Body of pancreas (tissue), 4 donors: ENCODE data around the gene NHLRC1. TPM values are rescaled to one million over a fixed set of nuclear protein-coding genes. Genes with fewer than 3 reads are reported as not detected.

Experiments
- ATAC-seq: fragments of 150-250 bp; one replicate; pipeline ENCODE4 v1.9.1; 2016
- DNase-seq, 4 donors: peaks; one replicate each; pipeline ENCODE4 v3.0.0-alpha.2; 2019
- H3K27ac ChIP-seq, 4 donors: fragments of 200-600 bp; sonication (generic); 1 replicate in 3 of 4; 2 replicates in 1 of 4; pipeline versions ENCODE4 v1.5.1 to v1.6.1; 2016 to 2019; ENCODE audit warnings: mild to moderate bottlenecking in 1 of 4, mixed read lengths in 1 of 4, moderate library complexity in 1 of 4
- H3K27me3 ChIP-seq, 2 donors: fragments of 200-600 bp; sonication (generic); one replicate each; pipeline ENCODE4 v1.6.0; 2016; ENCODE audit warnings: mild to moderate bottlenecking in 1 of 2
- H3K36me3 ChIP-seq, 2 donors: fragments of 200-600 bp; sonication (generic); replicated peaks in 1 of 2; 2 replicates each; pipeline ENCODE4 v1.5.1; 2016; ENCODE audit warnings: low read depth in 2 of 2; ENCODE audit not compliant: insufficient read depth in 1 of 2
- H3K4me1 ChIP-seq: fragments of 200-600 bp; sonication (generic); one replicate; pipeline ENCODE4 v1.6.0; 2016
- H3K4me3 ChIP-seq, 2 donors: fragments of 200-600 bp; sonication (generic); 1 replicate in 1 of 2; 2 replicates in 1 of 2; pipeline ENCODE4 v1.5.1; 2016 to 2019
- H3K9me3 ChIP-seq, 3 donors: fragments of 200-600 bp; sonication (generic); 1 replicate in 2 of 3; 2 replicates in 1 of 3; pipeline ENCODE4 v1.5.1; 2016
- POLR2A ChIP-seq, 3 donors: fragments of 450-650 bp; IDR thresholded peaks; one replicate each; pipeline ENCODE4 v1.6.1; 2016; ENCODE audit warnings: antibody characterized with exemption in 3 of 3, mild to moderate bottlenecking in 2 of 3
- WGBS, 2 donors: methylation state at CpG; one replicate each; pipeline ENCODE4 v1.1.5; 2017; 5-methylcytosine and 5-hydroxymethylcytosine counted together
- intact Hi-C: fragments of 100-400 bp; cut with DNase I; formaldehyde crosslinking; loops from one replicate; pipeline ENCODE4 v1.15.1; 2023
- total RNA-seq, 2 donors: library from RNA; depleted of rRNA; stranded (reverse); fragments of >200 nt; gene quantifications; one replicate each; pipeline ENCODE4 v1.1.0, GENCODE V29; 2016
- TF ChIP-seq, protein P1 (sequence below), 7 experiments: fragments of 450-650 bp in 4 of 7; fragments of 200-600 bp in 3 of 7; sonication (generic) in 3 of 7; IDR thresholded peaks; one replicate each; pipeline ENCODE4 v1.5.1; 2016 to 2019; ENCODE audit warnings: antibody characterized with exemption in 7 of 7

Gene NHLRC1
- total RNA-seq, 2 donors from 2014 or later, result 1.3 to 1.8 TPM

DNA sequence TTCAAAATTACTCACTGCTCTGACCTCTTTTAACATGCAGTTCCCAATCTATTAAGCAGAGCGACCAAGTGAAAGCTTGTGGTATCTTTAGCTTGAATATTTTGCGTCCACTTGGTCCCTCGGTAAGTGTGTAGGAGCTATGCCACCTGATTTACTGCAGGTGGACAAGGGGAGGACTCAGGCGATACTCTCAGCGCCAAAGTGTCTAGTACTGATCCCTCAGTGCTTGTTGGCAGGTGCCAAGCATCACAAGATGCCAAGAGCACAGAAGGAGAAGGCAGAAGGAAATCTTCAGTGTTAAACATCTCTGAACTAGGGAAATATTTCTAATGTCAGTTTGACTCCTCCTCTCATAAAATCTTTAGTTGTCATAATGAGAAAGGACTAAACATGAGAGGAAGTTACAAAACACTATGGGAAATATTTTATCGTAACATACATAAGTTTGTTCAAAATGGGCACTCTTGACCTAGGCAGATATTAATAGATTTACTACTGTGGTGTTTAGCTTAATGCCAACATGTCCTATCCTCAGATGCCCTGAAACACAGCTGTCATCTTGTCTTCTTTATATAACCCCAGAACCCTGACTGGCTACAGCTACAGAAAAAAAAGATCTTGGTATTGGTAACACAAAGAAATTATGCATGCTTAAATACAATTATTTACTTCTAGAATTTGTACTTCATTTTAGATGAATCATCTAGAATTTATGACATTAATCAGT, 19.5 kb downstream of the NHLRC1 start:
- no peak for ATAC-seq
- intact Hi-C loops, result no loop called here
- no peak overlapping the region for H3K4me3 ChIP-seq
- TF ChIP-seq POLR2A (IDR thresholded peaks at IDR 0.05), result no peak
- TF ChIP-seq, protein P1, sequence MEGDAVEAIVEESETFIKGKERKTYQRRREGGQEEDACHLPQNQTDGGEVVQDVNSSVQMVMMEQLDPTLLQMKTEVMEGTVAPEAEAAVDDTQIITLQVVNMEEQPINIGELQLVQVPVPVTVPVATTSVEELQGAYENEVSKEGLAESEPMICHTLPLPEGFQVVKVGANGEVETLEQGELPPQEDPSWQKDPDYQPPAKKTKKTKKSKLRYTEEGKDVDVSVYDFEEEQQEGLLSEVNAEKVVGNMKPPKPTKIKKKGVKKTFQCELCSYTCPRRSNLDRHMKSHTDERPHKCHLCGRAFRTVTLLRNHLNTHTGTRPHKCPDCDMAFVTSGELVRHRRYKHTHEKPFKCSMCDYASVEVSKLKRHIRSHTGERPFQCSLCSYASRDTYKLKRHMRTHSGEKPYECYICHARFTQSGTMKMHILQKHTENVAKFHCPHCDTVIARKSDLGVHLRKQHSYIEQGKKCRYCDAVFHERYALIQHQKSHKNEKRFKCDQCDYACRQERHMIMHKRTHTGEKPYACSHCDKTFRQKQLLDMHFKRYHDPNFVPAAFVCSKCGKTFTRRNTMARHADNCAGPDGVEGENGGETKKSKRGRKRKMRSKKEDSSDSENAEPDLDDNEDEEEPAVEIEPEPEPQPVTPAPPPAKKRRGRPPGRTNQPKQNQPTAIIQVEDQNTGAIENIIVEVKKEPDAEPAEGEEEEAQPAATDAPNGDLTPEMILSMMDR (IDR thresholded peaks at IDR 0.05), result no peak
- H3K36me3 ChIP-seq, result no peaks in the 10 kb centered on the region
- no peaks in the 10 kb centered on the region for H3K4me1 ChIP-seq
- no peaks in the 10 kb centered on the region for H3K27me3 ChIP-seq
- 89 to 91% methylated on average over 6 of the region's 6 CpGs for WGBS, 2 donors
- no peak overlapping the region for H3K27ac ChIP-seq
- no peaks in the 10 kb centered on the region for H3K9me3 ChIP-seq
- no peak for DNase-seq

DNA sequence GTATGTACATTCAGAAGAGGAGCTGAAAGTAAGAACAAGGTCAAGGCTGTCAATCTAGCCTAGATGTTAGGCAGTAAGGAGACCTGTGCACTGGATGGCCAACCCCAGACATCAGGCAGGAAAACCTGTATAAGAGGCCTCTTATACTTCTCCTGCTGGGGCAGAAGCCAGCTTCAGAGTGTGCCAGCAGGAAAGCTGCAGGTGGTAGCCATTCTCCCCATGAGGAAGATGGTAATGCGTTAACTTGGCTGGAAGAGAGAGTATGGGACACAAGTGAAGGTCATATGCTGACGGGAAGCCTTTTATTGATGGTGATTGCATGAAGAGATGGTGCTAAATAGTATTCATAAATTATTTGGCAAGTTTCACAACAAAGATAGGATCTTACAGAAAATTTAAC, 20.6 kb downstream of the NHLRC1 start:
- DNase-seq (no peak), ATAC-seq (no peak)
- Histone ChIP-seq H3K9me3 (no peaks in the 10 kb centered on the region), H3K4me1 (no peaks in the 10 kb centered on the region), H3K27me3 (no peaks in the 10 kb centered on the region), H3K4me3 (no peak overlapping the region), H3K27ac (no peak overlapping the region), H3K36me3 (no peaks in the 10 kb centered on the region)
- TF ChIP-seq, protein P1 (IDR thresholded peaks at IDR 0.05), result no peak
- no peak for TF ChIP-seq POLR2A (IDR thresholded peaks at IDR 0.05)
- intact Hi-C loops, result no loop called here
- WGBS, 2 donors, result 76% methylated on average over 2 of the region's 2 CpGs

DNA sequence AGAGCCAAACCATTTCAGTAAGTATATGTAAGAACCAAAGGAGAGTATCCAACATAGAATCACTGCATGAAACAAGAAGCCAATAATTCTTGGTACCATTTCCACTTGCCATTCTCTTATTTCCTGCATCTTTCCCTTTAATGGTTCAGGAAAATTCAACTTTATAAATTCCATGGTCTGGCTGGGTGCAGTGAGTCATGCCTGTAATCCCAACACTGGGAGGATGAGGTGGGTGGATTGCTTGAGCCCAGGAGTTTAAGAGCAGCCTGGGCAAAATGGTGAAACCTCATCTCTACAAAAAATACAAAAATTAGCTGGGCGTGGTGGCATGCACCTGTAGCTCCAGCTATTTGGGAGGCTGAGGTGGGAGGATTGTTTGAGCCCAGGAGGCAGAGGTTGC, 21.2 kb downstream of the NHLRC1 start:
- no peaks in the 10 kb centered on the region for H3K27me3 ChIP-seq
- no peak overlapping the region for H3K4me3 ChIP-seq
- intact Hi-C loops, result no loop called here
- no peaks in the 10 kb centered on the region for H3K4me1 ChIP-seq
- WGBS, 2 donors, result 71 to 74% methylated on average over 1 of the region's 1 CpG
- DNase-seq, result no peak
- no peak for TF ChIP-seq POLR2A (IDR thresholded peaks at IDR 0.05)
- TF ChIP-seq, protein P1 (IDR thresholded peaks at IDR 0.05), result no peak
- no peak overlapping the region for H3K27ac ChIP-seq
- no peak for ATAC-seq
- no peaks in the 10 kb centered on the region for H3K9me3 ChIP-seq
- no peaks in the 10 kb centered on the region for H3K36me3 ChIP-seq

DNA sequence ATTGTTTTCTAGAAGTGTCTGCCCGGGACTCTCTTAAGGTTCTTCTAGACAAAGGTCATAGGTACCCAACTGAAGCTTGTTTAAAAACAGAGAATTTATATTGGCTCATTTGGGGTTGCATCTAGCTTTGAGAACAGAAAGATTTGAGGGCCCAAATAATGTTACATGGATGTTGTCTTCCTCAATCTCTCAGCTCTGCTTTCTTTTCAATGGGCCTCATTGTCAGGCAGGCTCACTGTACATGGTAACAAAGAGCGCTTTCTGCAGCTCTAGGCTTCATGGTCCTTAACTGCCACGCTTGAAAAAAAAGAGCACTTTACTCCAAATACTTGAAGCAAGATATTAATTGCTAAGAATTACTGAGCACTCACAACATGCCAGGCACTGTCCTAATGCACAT, 22.2 kb downstream of the NHLRC1 start:
- ATAC-seq (no peak), DNase-seq (no peak)
- Histone ChIP-seq H3K27ac (no peak overlapping the region), H3K27me3 (no peaks in the 10 kb centered on the region), H3K36me3 (no peaks in the 10 kb centered on the region), H3K9me3 (no peaks in the 10 kb centered on the region), H3K4me3 (no peak overlapping the region), H3K4me1 (no peaks in the 10 kb centered on the region)
- 62 to 72% methylated on average over 3 of the region's 3 CpGs for WGBS, 2 donors
- intact Hi-C loops, result no loop called here
- TF ChIP-seq, protein P1 (IDR thresholded peaks at IDR 0.05), result no peak
- TF ChIP-seq POLR2A (IDR thresholded peaks at IDR 0.05), result no peak

DNA sequence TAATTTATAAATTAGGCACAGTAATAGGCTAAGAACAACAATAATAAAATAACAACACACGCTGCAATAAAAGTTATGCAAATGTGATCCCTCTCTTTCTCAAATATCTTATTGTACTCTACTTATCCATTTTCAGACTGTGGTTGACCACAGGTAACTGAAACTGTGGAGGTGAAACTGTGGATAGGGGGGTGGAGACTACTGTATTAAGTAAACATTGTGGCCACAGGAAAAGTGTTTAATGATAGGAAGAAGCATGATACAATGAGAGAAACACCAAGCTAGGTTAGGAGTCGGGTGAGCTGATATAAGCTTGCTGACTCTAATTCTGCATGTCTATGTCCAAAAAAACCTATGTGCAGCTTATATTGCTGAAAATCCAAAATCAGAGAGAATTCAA, 23.0 kb downstream of the NHLRC1 start:
- ATAC-seq (no peak), DNase-seq (no peak)
- WGBS, 2 donors, result 85 to 86% methylated on average over 2 of the region's 2 CpGs
- intact Hi-C loops, result no loop called here
- TF ChIP-seq, protein P1 (IDR thresholded peaks at IDR 0.05), result no peak
- TF ChIP-seq POLR2A (IDR thresholded peaks at IDR 0.05), result no peak
- H3K27ac ChIP-seq, result no peak overlapping the region
- H3K9me3 ChIP-seq, result no peaks in the 10 kb centered on the region
- H3K27me3 ChIP-seq, result no peaks in the 10 kb centered on the region
- no peak overlapping the region for H3K4me3 ChIP-seq
- no peaks in the 10 kb centered on the region for H3K4me1 ChIP-seq
- H3K36me3 ChIP-seq, result no peaks in the 10 kb centered on the region
